Activated CD8-positive, alpha-beta memory T cell treated with anti-CD3 and anti-CD28 coated beads, Interleukin-2, amount 50 U/mL, for 48 hours (primary cell): Measurements from ENCODE around the gene ERCC2.
A peak's percentile ranks its signal among the peaks of the same experiment; 100 is the strongest.
"Not testable (repeated sequence)": the region's sequence is repeated elsewhere in the genome, so short reads cannot be mapped to it uniquely, and the experiment has no call there.

Experiments used
- DNase-seq: peaks from one replicate; pipeline ENCODE4 v3.0.0-alpha.2; 2020

ERCC2 gene

GRCh38 chr19:45370410-45371204, at the start of gene ERCC2:
ERCC2 (minus strand) TSS chr19:45370573; CDS start chr19:45370540, 33 bp downstream.
- peak; percentile 100 for DNase-seq

GRCh38 chr19:45419895-45420294, 49.5 kb upstream of the ERCC2 start:
- no peak for DNase-seq

- DNase-seq, result no peak
These were observed 49.0 kb upstream of the ERCC2 start for GRCh38 chr19:45419396-45419795.

GRCh38 chr19:45418802-45419201, 48.4 kb upstream of the ERCC2 start:
- DNase-seq, result no peak

DNA sequence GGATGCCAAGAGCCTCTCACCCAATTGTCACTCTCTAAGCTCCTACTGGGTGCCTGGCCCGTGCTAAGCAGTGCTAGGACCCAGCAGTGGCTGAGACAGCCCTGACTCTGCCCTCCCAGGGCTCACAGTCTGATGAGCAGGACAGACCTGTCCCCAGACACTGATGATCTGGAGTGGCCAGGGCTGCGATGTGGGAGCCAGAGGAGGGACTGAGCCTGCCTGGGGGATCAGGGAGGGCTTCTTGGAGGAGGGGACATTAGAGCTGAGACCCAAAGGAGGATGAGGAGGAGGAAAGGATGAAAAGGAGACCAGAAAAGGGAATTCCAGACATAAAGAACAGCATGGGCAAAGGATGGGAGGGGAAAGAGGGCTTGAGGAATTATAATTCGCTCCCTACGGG, 46.8 kb upstream of the ERCC2 start:
- DNase-seq, result no peak

DNA sequence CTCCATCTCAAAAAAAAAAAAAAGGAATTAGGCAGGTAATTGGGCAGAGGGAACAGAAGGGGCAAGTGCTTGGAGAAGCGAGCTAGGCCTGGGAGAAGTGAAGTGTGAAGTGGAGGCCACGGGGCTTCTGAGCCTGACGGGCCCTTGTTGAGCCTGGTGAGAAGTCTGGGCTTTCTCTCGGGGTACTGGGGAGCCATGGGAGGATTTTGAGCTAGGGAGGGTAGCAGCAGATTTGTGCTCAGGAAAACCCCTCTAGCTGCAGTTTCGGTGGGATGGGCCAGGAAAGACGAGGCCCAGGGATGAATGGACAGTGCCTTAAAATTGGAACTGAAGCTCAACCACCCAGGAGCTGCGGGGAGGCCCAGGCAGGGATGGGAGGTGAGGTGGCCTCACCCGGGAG, 44.1 kb upstream of the ERCC2 start:
- no peak for DNase-seq

GRCh38 chr19:45413497-45413896, 43.1 kb upstream of the ERCC2 start:
- DNase-seq, result no peak

DNA sequence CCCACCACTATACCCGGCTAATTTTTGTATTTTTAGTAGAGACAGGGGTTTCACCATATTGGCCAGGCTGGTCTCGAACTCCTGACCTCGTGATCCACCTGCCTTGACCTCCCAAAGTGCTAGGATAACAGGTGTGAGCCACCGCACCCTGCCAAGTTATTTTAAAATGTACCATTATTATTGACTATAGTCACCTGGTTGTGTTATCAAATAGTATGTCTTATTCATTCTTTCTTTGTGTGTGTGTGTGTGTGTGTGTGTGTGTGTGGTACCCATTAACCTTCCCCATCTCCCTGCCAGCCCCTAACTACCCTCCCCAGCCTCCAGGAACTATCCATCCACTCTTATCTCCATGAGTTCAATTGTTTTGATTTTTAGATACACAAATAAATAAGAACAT, 40.0 kb upstream of the ERCC2 start:
- not testable (repeated sequence) for DNase-seq

DNA sequence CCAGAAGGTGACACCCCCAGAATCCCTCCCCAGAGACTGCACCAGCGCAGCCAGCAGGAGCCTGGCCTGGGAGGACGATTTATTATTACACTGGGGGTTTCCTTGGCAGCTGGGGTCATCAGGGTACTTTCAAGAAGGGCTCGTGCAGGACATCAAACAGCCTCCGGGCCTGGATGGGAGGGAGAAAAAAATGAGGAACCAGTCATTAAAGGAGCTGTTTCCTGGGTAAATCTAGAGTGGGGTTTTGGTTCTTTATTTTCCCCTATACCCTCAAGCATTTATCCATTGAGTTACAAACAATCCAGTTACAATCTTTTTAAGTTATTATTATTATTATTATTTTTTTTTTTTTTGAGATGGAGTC, 39.2 kb upstream of the ERCC2 start:
- no peak for DNase-seq

DNA sequence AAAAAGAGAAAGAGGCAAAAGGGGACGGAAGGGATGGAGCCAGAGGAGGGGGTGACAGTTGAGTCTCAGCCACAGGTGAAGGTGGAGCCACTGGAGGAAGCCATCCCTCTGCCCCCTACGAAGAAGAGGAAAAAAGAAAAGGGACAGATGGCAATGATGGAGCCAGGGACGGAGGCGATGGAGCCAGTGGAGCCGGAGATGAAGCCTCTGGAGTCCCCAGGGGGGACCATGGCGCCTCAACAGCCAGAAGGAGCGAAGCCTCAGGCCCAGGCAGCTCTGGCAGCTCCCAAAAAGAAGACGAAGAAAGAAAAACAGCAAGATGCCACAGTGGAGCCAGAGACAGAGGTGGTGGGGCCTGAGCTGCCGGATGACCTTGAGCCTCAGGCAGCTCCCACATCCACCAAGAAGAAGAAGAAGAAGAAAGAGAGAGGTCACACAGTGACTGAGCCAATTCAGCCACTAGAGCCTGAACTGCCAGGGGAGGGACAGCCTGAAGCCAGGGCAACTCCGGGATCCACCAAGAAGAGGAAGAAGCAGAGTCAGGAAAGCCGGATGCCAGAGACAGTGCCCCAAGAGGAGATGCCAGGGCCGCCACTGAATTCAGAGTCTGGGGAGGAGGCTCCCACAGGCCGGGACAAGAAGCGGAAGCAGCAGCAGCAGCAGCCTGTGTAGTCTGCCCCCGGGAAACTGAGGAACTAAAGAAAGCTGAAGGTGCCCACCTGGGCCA, 38.6 kb upstream of the ERCC2 start:
- no peak for DNase-seq

- no peak for DNase-seq
These were observed 37.7 kb upstream of the ERCC2 start for GRCh38 chr19:45408121-45408520.

DNA sequence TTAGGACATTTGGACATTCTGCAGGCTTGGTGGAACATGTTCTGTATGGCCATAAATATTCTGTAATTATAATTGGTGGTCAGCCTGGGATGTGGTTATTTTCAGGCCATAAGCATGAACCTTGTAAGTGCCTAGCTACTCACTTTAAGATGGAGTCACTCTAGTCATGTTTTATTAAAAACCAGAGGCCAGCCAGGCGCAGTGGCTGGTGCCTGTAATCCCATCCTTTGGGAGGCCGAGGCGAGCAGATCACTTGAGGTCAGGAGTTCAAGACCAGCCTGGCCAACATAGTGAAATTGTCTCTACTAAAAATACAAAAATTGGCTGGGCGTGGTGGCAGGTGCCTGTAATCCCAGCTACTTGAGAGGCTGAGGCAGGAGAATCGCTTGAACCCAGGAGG, 37.2 kb upstream of the ERCC2 start:
- not testable (repeated sequence) for DNase-seq

GRCh38 chr19:45407091-45407375, 36.7 kb upstream of the ERCC2 start:
- no peak for DNase-seq

- peak; percentile 88 for DNase-seq
These were observed 36.1 kb upstream of the ERCC2 start, which contains the start of gene POLR1G for GRCh38 chr19:45406226-45407090. POLR1G (plus strand) TSS chr19:45406644; CDS start chr19:45406697, 53 bp downstream.

DNA sequence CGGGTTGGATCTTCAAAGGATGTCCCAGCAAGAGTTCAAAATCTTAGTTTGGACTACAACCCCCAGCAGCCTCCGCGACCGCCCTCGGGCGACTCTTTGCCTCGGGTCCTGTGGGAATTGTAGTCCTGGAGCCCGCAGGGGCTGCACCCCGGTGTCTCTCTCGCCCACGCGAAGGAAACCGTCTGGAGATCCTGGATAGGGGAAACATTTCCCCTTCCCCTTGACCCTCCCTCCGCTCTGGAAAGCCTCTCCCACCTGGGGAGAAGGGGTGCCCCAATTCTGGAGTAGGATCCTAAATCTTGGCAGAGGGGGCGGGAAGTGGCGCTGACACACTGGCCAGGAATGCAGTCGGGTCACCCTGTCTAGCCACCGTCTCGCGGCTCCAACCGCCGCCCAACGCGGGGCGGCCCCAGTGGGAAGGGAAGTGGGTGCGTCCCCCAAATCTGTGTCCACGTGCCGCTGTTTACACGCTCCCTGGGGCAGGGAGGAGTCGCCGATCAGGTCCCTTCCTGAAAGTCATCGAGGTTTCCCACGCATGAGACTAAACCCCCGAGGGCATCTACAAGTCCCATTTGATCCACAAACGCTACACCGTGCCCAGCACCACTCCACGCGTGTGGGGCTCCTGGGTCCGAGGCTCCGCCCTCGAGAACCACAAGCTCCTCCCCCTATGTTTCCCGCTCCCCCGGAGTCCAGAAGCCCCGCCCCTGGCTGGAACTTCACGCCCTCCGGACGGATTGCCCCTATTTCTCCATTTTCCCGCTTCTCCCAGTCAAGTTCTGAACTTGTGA, 35.3 kb upstream of the ERCC2 start:
- DNase-seq, result peak; percentile 88

- peak; percentile 76 for DNase-seq
These were observed 34.4 kb upstream of the ERCC2 start, which contains the start of gene PPP1R13L for GRCh38 chr19:45404557-45405434. PPP1R13L (minus strand) TSS chr19:45405069; CDS start chr19:45398318, 6,751 bp downstream.

- peak; percentile 89 for DNase-seq
These were observed 33.6 kb upstream of the ERCC2 start for GRCh38 chr19:45403781-45404556.

DNA sequence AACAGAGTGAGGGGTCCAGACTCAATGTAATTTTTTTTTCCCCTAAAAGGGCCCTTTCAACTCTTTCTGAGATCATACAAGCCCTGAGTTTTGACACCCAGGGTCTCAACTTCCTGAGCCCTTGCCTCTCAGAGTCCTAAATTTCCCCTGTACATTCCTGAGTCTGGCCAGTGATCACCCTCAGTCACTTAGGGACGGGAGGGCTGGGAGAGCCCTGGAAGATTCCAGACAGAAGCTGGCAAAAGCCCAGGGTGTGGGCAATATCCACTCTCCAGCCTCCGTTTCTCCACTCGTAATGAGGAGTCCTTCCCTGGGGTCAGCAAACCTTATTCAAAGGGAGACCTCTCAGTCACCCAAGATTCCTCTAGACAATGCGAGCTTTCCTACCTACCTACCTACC, 32.9 kb upstream of the ERCC2 start:
- DNase-seq, result no peak

- DNase-seq, result peak; percentile 74
These were observed 32.1 kb upstream of the ERCC2 start for GRCh38 chr19:45402298-45403061.

DNA sequence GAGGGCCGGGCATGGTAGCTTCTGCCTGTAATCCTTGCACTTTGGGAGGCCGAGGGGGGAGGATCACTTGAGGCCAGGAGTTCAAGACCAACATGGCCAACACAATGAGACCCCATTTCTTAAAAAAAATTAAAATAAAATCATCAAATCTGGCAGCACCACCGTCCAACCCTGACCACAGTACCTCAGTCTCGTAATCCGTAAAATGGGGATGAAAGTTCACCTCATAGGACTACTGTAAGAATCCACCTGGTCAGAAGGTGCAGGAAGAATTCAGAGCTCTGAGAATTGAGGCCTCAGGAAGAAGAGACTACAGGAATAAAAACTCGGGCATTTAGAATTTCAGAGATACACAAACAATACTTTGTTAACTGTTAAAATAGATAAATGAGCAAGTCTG, 31.4 kb upstream of the ERCC2 start:
- DNase-seq, result no peak
